Measurements from ENCODE around the gene CALCB.
"Not testable (repeated sequence)": the region's sequence is repeated elsewhere in the genome, so short reads cannot be mapped to it uniquely, and the experiment has no call there.

The CALCB gene

DNA sequence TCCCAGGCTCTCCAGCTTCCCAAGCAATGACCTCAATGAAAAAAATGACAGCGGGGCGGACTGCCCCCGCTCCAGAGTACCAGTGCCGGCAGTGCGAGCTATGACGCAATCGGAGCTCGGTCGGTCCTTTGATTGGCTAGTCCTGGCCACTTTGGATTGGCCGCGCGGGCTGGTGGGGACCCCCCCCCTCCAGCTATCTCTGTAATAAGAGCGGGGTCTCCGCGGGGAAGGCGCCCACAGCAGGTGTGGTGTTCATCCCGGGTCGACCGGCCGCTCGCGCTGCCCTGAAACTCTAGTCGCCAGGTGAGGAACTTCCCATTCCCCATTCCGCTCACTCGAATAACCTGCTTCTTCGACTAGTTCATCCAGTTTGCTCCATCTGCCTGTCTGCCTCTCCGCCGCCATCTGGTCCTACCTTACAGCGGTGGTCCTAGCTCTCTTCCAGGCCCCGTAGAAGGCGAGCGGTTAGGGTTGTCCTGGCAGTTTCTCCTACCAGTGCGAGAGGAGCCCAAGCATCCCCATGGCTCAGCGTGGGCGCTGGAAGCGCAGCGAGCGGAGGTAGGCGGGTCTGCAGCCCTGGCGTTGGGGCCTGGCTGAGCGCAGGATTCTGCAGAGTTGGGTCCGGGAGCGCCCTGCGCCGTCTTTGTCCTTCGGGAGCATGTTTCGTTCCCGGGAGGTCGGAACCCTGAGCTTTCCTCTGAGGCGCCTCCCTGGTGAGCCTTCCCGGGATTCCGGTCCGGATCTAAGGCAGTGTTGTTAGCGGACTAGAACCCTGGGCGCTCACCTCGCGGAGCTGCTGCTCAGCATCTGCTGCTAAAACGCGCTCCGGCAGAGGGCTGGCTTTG, at the start of gene CALCB:
Gene CALCB, plus strand, starts transcription at position 233 of the 845 bp plus-strand sequence. CDS start 1,126 bp downstream, outside the sequence.
- peak in 1 of 2 donors; percentile 25 for DNase-seq

GRCh38 chr11:15027011-15027410, 46.4 kb upstream of the CALCB start:
- no peak for DNase-seq

GRCh38 chr11:15027956-15028355, 45.4 kb upstream of the CALCB start:
- no peak for DNase-seq

- DNase-seq: no peak
These were observed 45.0 kb upstream of the CALCB start for GRCh38 chr11:15028379-15028778.

DNA sequence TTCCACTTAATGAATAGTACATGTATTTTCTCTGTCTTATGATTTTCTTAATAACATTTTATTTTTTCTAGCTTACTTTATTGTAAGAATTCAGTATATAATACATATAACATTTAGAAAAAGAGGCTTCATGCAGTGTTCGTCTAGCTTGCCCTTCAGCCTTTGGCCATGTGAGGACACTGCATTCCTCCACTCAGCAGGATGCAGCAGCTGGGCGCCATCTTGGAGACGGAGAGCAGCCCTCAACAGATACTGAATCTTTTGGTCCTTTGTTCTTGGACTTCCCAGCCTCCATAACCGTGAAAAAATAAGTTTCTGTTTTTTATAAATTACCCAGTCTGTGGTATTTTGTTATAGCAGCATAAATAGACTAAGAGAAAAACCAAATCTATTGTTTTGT, 41.4 kb upstream of the CALCB start:
- not testable (repeated sequence) for DNase-seq

- no peak for DNase-seq
These were observed 38.6 kb upstream of the CALCB start for GRCh38 chr11:15034687-15035267.

DNA sequence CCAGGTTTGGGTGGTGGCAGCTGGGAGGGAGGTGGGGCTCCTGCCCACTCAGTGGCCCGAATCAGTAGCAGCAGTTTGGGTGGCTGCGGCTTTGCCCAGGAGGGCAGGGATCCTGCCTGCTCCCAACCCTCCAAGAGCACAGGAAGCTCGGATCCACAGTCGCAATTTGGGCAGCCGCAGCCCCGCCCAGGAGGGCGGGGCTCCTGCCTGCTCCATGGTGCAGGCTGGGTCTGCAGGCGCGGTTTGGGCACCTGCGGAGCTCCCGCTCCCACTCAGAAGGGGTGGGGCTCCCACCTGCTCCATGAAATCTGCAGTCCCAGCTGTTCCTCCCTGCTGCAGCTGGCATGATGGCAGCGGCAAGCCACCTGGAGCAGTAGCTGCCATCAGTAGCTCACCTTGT, 38.1 kb upstream of the CALCB start:
- no peak for DNase-seq

GRCh38 chr11:15038963-15039362, 34.4 kb upstream of the CALCB start:
- no peak for DNase-seq

DNA sequence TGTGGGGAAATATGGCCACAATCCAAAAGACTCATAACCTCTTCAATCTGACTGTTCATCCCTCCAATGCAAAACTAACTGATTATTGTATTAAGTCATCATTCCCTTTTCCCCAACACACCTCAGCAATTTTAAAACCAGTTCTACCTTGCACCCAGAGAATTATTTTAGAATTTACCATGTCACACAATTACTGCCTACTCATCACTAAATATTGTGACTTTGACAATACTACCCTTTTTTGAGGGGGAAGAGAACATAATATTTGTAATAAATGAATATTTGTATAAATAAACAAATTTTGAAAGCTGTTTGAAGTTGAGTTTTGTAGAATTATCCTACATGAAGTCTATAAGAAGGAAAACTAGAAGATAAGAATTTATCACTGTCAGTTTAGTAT, 28.2 kb upstream of the CALCB start:
- no peak for DNase-seq

DNA sequence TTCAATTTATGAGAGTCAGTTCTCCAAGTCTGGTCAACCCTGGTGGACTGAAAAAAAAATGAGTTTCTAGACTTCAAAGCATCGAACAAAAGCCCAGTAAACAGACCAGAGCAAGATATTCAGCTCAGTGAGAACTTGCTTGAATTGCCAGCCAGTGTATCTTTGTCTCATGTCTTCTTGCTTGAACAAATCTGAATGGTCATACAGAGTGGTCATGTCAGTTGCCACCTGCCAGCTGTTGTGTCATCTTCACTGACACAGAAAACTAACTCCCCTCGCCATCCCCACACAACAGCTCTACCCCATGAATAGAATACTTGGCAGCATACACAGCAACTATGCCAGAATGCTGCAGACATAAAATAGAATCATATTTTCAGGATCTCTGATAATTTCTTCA, 27.5 kb upstream of the CALCB start:
- DNase-seq: no peak

DNA sequence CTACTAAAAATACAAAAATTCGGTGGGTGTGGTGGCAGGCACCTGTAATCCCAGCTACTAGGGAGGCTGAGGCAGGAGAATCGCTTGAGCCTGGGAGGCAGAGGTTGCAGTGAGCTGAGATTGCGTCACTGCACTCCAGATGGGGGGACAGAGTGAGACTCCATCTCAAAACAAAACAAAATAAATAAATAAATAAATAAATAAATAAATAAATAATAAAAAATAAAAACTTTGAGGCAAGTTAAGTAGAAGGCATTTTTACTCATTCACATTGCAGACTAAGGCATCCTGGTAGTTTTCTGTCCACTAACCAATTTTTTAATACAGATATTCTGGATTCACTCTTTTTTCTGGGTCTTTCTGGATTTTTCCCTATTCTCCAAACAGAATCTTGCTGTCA, 26.7 kb upstream of the CALCB start:
- DNase-seq: not testable (repeated sequence)

DNA sequence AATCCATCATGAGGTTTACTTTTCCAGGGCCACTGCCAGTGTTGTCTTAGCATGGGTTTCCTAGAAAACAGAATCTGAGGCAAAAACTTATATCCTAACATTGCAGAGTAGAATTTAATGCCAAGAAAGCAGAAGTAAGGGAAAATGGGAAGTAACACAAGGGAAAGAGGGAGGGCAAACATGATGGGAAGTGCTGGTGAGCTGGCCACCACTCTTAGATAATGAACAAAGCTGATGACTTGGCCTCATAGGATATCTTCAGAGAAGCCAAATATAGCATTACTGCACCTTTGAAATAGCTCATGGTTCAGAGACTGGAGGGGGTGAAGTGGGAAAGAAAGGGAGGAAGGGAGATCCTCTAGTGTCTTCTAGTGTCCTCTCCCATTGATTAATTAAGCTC, 24.8 kb upstream of the CALCB start:
- no peak for DNase-seq

GRCh38 chr11:15053191-15053685, 20.2 kb upstream of the CALCB start:
- no peak for DNase-seq

DNA sequence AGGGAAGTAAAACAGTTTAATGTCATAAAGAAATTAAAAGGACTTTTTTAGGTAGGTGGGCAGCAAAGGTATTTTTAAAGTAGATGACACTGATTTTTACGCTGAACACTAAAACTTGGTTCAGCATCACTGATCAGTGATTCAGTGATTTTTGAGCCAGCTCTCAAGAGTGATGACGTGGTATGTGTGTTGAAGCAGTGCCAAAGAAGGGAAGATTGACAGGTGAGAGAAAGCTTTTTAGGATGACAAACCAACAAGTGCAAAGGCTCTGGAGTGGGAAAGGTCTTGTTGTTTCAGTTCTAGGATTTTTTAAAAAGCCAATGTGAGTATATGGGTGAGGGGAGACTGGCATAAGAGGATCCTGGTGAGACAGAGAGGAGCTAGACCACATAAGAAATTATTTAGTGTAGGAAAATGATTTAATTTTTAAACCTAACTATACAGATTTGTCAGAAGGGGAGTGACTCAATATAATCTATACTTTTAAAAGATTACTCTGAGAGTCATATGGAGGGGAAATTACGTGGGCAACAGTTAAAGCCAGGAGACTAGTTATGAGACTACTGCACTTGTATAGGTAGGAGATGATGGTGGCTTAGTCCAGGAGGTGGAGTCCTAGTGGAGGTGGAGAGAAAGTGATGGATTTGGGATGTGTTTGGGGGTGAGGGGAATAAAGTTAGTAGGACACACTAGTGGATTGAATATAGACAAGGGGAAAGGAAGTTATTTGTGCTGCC, 17.6 kb upstream of the CALCB start:
- no peak for DNase-seq

GRCh38 chr11:15057329-15057728, 16.1 kb upstream of the CALCB start:
- DNase-seq: no peak

DNA sequence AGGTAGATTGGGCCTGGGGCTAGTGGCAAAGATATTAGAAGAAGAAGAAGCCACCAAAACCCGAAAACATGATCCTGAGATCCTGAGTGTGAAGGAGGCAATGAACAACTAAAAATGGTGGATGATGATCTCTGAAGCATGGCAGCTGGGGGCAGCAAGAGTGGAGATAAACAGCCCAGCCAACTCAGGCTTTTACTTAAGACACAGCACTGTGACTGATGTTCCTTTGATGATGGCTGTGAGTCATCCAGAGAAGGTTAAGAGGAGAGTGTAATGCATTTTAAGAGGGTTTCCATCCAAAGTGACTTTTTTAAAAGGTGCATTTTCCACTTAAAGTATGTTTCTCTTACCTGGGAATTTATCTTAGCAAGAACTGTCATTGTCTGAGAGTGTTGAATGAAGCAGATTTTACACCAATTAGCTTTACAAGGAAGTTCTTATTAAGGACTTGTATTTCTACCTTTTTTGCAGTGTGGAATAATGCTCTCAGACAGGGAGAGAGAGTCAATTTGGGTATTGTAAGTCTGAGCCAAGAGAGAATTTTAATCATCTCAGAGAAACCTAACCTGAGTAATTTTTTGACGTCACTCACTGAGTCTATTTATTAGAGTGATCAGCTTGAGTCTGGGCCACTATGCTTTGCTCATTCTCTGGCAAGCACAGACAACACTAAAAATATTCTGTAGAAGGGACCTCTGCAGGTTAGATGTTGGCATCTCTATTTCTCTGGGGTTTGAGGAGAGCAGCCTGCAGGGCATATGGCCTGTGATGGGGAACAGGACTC, 14.1 kb upstream of the CALCB start:
- DNase-seq: no peak

DNA sequence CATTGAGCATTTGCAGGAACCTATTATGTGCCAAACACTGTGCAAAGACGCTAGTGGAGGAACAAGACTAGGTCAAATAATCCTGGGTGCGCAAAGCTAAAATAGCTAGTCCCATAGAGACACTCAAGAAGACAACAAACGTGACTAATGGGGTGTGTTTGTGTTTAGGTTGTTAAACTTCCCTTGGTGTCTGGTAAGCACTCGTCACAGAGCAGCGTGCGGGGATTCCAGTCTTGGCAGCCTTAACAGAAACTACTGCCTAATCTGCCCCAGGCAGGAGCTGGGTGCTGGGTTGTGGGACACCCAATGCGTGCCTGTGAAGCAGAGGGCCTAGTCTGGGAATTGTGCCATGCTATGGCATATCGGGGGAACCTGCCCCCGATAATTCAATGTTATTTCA, 10.8 kb upstream of the CALCB start:
- DNase-seq: no peak

DNA sequence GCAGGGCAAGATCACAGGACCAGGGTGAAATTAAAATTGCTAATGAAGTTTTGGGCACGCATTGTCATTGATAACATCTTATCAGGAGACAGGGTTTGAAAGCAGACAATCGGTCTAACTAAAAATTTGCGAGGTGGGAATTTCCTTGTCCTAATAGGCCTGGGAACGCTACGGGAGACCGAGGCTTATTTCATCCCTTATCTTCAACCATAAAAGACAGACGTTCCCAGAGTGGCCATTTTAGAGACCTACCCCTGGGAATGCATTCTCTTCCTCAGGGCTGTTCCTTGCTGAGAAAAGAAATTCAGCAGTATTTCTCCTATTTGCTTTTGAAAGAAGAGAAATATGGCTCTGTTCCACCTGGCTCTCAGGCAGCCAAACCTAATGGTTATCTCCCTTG, 3.6 kb upstream of the CALCB start:
- not testable (repeated sequence) for DNase-seq

DNA sequence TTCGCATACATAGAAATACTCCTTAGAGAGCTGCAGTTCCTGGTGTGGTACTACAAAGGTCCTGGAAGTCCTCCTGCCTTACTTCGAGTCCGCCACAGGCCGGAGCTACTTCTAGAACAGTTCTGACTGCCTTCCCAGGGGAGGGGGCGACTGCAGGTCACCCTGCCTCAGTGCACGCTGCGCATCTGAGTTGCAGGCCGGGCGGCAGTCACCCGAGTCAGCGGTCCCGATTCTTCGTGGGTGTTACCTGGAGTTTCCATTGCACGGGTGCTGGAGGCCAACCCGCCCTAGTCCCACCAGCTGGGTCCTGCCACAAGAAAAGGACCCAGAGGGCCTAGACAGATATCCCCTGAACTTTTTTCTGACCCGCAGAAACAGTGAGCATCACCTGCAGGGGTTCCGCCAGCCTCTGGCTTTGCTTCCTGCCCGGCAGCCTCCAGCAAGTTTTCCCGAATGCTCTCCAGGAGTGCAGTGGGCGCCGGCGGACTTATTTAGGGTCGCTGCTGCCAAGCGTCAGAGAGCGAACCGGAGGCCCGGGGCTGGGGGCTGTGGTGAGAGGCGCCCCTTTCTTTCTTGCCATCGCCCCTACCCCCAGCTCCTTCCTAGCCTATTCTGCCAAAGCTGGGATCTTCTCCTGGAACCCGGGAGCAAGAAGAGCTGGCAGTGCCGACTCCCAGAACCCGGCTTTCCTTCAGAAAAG, 1.7 kb upstream of the CALCB start:
- no peak for DNase-seq

GRCh38 chr11:15072551-15073143, 746 bp upstream of the CALCB start:
- no peak for DNase-seq
